Activated T-helper 1 cell treated with anti-CD3 and anti-CD28 coated beads, Interleukin-12 subunit alpha, Interleukin-12 subunit beta, Interleukin-2, Interleukin-4 antibody, amounts not matched to agents 30 ng/mL and 10 ng/mL and 1 ng/mL, durations not matched to agents 14 hours and 24 hours and 36 hours (primary cell): ENCODE data around the gene SPG7. TPM values are rescaled to one million over a fixed set of nuclear protein-coding genes. Genes with fewer than 3 reads are reported as not detected.

Experiments
- DNase-seq: peaks from one replicate; pipeline ENCODE4 v3.0.0; 2021; ENCODE audit warnings: low spot score
- H3K27ac Mint-ChIP-seq: one replicate; pipeline ENCODE4 v1.8.0; 2021; ENCODE audit warnings: mild to moderate bottlenecking, mixed read lengths
- H3K27me3 Mint-ChIP-seq: one replicate; pipeline ENCODE4 v1.8.0; 2022; ENCODE audit warnings: mild to moderate bottlenecking, moderate library complexity, mixed read lengths; ENCODE audit not compliant: insufficient read depth
- H3K36me3 Mint-ChIP-seq: one replicate; pipeline ENCODE4 v1.8.0; 2021; ENCODE audit warnings: low read depth, mixed read lengths
- H3K4me1 Mint-ChIP-seq: one replicate; pipeline ENCODE4 v1.8.0; 2021; ENCODE audit warnings: low read depth, mixed read lengths
- H3K4me3 Mint-ChIP-seq: one replicate; pipeline ENCODE4 v1.8.0; 2021; ENCODE audit warnings: mild to moderate bottlenecking, moderate library complexity, mixed read lengths
- H3K9me3 Mint-ChIP-seq: one replicate; pipeline ENCODE4 v1.8.0; 2021; ENCODE audit warnings: mixed read lengths
- intact Hi-C: fragments of 100-400 bp; cut with micrococcal nuclease; formaldehyde crosslinking; loops from one replicate; pipeline ENCODE4 v1.15.1; 2024
- total RNA-seq: library from RNA; stranded (reverse); gene quantifications from 2 replicates; pipeline ENCODE4 v1.2.3, GENCODE V29; 2022

The SPG7 gene
- total RNA-seq, 1 donor from 2014 or later, result 106 TPM

GRCh38 chr16:89575247-89576152, 67.3 kb downstream of the SPG7 start, which contains the start of gene CPNE7:
Gene CPNE7 (plus strand): TSS chr16:89575758. CDS start chr16:89575898, 140 bp downstream.
- peak within 1 kb of the TSS; percentile 39 for H3K4me3 Mint-ChIP-seq
- no peaks in the 10 kb centered on the region for H3K36me3 Mint-ChIP-seq
- peaks cover 10% of the 10 kb centered on the region for H3K4me1 Mint-ChIP-seq
- H3K27me3 Mint-ChIP-seq, result peaks cover 26% of the 10 kb centered on the region
- intact Hi-C loops, result loop anchor here (1.0 kb wide), 1 partner anchor 12 kb away; no protein-coding TSS in a partner anchor
- H3K9me3 Mint-ChIP-seq, result no peaks in the 10 kb centered on the region
- no peak within 1 kb of the TSS for H3K27ac Mint-ChIP-seq
- DNase-seq, result no peak

DNA sequence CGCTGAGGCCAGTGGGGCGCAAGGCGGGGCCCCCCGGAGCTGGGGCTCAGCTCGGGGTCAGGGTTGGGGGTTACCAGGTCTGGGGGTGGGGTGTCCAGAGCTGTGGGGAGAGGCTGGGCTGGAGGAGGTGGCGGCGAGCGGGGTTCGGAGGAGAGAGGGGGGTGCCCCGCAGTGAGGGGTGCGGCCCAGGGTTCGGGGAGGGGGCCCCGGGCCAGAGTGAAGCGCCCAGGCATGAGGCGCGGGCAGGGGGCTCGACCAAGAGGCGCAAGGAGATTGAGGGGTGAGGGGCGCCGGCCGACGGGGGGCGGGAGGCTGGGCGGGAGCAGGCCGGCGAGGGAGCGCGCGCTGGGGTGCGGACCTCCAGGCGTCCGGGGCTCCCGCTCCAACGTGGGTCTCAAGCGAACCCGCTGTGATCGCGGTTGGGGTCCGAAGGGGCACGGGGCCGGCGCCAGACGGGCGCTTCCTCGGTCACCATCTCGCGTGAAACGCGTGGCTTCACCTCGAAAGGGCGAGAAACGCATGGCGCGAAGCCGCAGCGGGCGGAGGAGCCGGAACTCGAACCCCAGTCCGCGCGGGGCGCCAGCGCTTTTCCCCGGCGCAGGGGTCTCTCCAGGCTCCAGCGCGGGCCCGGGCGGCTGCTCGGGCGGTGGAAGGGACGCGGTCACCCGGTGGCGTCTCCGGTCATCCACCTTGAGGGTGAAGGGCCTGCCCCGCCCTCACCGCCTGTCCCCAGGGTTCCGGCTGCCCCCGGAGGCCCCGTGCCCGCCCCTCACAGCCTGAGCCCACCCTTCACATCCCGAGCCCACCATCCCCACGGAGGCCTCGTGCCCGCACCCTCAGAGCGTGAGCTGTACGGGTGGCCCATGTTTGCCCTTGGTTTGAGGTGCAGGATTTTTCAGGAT, 68.2 kb downstream of the SPG7 start:
- DNase-seq, result no peak
- peaks cover 26% of the 10 kb centered on the region for H3K27me3 Mint-ChIP-seq
- no peak overlapping the region for H3K27ac Mint-ChIP-seq
- H3K36me3 Mint-ChIP-seq, result no peaks in the 10 kb centered on the region
- no peak overlapping the region for H3K4me3 Mint-ChIP-seq
- intact Hi-C loops, result no loop called here
- H3K4me1 Mint-ChIP-seq, result peaks cover 10% of the 10 kb centered on the region
- no peaks in the 10 kb centered on the region for H3K9me3 Mint-ChIP-seq

- H3K4me3 Mint-ChIP-seq, result peak overlapping the region; percentile 42
- intact Hi-C loops, result no loop called here
- peaks cover 5% of the 10 kb centered on the region for H3K4me1 Mint-ChIP-seq
- no peak for DNase-seq
- no peaks in the 10 kb centered on the region for H3K36me3 Mint-ChIP-seq
- H3K27ac Mint-ChIP-seq, result no peak overlapping the region
- H3K9me3 Mint-ChIP-seq, result no peaks in the 10 kb centered on the region
- H3K27me3 Mint-ChIP-seq, result peaks cover 21% of the 10 kb centered on the region
Measured at GRCh38 chr16:89577055-89577759, 69.0 kb downstream of the SPG7 start.

DNA sequence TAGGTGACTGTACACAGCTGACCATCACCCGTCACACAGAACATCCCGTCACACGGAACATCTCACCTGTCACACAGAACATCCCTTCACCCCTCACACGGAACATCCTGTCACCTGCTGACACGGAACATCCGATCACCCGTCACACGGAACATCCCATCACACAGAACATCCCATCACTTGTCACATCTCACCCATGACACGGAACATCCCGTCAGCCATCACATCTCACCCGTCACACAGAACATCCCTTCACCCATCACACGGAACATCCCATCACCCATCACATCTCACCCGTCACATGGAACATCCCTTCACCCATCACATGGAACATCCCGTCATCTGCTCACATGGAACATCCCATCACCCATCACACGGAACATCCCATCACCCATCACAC, 71.1 kb downstream of the SPG7 start:
- no peak for DNase-seq
- Mint-ChIP-seq H3K4me1 (no peaks in the 10 kb centered on the region), H3K36me3 (no peaks in the 10 kb centered on the region), H3K4me3 (no peak overlapping the region), H3K9me3 (no peaks in the 10 kb centered on the region), H3K27me3 (peaks cover 10% of the 10 kb centered on the region), H3K27ac (no peak overlapping the region)
- intact Hi-C loops, result no loop called here

GRCh38 chr16:89581045-89581695, 73.0 kb downstream of the SPG7 start:
- Mint-ChIP-seq H3K27ac (no peak overlapping the region), H3K36me3 (no peaks in the 10 kb centered on the region), H3K4me1 (no peaks in the 10 kb centered on the region), H3K9me3 (no peaks in the 10 kb centered on the region), H3K4me3 (no peak overlapping the region), H3K27me3 (peaks cover 10% of the 10 kb centered on the region)
- intact Hi-C loops, result no loop called here
- no peak for DNase-seq

DNA sequence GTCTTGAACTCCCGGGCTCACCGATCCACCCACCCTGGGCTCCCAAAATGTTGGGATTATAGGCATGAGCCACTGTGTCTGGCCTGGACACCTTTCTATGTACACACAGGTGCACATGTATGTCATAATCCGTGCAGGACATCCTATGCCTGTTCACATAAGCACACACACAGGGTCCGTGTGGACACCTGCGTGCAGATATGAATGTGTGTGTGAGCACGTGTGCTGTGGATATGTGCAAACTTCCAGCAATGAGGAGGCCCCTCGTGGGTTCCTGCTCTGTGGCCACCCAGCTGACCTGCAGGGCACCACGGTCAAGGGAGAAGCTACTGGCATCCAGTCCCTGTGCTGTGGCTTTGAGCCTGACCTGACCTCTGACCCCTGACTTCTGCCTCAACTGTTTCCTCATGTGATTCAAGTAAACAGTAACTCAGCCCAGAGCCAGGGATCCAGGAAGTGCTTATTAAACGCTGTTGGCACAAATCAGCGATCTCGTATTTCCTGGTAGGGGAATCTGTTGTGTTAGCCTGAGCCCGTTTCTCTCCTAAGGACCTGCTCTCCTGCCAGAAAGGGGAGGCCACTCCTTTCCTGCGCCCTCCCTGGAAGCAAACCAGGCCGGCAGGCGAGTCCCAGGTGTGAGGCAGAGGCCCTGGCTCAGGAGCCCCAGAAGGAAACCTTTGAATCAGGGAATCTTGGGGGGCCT, 73.8 kb downstream of the SPG7 start:
- Mint-ChIP-seq H3K4me3 (no peak overlapping the region), H3K4me1 (no peaks in the 10 kb centered on the region), H3K9me3 (no peaks in the 10 kb centered on the region), H3K36me3 (no peaks in the 10 kb centered on the region), H3K27ac (no peak overlapping the region), H3K27me3 (peaks cover 7% of the 10 kb centered on the region)
- no peak for DNase-seq
- intact Hi-C loops, result no loop called here

GRCh38 chr16:89582614-89583196, 74.5 kb downstream of the SPG7 start:
- no peak for DNase-seq
- H3K36me3 Mint-ChIP-seq, result no peaks in the 10 kb centered on the region
- no peak overlapping the region for H3K27ac Mint-ChIP-seq
- H3K9me3 Mint-ChIP-seq, result no peaks in the 10 kb centered on the region
- no peak overlapping the region for H3K4me3 Mint-ChIP-seq
- peaks cover 4% of the 10 kb centered on the region for H3K27me3 Mint-ChIP-seq
- intact Hi-C loops, result no loop called here
- no peaks in the 10 kb centered on the region for H3K4me1 Mint-ChIP-seq

DNA sequence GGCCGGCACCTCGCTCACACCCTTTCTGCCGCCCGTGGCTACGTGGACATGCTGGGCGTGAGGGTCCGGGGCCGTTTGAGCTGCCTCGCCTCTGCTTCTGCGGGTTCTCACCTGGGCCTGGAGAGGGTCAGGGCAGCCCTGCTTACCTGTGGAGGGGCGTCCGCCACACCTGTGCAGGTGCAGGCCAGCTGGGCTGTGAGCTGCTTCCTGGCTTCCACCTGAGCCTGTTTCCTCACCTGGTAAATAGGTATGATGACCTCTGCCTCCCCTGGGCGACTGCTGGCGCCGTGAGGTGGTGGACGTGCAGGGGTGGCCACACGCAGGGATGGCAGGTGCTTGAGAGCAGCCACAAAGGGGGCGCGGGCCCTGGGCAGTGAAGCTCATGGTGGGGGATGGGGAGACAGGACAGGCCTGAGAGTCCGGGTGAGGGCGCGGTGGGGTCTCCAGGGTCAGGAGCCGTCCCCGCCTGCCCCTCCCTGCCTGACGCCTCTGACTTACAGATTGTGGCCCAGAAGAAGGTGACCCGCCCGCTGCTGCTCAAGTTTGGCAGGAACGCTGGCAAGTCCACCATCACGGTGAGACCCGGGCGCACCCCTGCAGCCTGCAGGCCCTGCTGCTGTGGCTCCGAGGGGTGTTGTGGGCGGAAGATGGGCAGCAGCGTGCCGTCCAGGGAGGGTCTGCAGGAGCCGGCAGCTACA, 75.1 kb downstream of the SPG7 start:
- H3K9me3 Mint-ChIP-seq, result no peaks in the 10 kb centered on the region
- no peaks in the 10 kb centered on the region for H3K4me1 Mint-ChIP-seq
- intact Hi-C loops, result no loop called here
- H3K36me3 Mint-ChIP-seq, result no peaks in the 10 kb centered on the region
- DNase-seq, result no peak
- no peak overlapping the region for H3K4me3 Mint-ChIP-seq
- H3K27me3 Mint-ChIP-seq, result peaks cover under 1% of the 10 kb centered on the region
- H3K27ac Mint-ChIP-seq, result no peak overlapping the region

GRCh38 chr16:89583895-89584644, 75.9 kb downstream of the SPG7 start:
- Mint-ChIP-seq H3K27ac (no peak overlapping the region), H3K4me1 (no peaks in the 10 kb centered on the region), H3K4me3 (no peak overlapping the region), H3K36me3 (no peaks in the 10 kb centered on the region), H3K9me3 (no peaks in the 10 kb centered on the region), H3K27me3 (no peaks in the 10 kb centered on the region)
- intact Hi-C loops, result no loop called here
- no peak for DNase-seq

DNA sequence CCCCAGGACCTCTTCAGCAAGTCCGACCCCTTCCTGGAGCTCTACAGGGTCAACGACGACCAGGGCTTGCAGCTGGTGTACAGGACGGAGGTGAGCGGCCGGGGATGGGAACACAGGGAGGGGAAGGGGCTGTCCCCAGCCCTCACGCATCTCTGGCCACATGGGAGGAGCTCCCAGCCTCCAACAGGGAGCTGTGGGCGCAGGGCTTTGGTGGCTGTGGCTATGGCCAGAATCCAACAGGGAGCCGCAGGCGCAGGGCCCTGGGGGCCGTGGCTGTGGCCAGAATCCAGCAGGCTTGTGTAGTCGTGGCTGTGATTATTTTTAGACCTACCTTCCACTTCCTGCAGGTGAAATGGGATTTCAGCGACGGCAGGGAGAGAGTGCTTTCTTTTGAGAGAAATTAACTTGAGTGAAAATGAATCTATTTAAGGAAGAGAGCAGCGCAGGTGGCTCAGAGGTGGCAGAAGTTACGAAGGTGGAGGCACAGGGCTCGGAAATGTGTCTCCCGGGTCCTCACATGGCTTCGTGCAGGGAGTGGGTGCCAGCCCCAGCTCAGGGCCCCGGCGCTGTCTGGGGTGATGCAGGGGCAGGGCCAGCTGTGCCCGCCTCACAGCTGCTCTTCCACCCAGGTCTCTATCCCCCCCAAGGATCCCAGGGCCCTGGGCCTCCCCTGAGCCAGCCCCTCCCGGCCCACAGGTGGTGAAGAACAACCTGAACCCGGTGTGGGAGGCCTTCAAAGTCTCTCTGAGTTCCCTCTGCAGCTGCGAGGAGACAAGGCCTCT, 76.8 kb downstream of the SPG7 start:
- intact Hi-C loops, result no loop called here
- H3K9me3 Mint-ChIP-seq, result no peaks in the 10 kb centered on the region
- no peak for DNase-seq
- no peak overlapping the region for H3K4me3 Mint-ChIP-seq
- H3K36me3 Mint-ChIP-seq, result no peaks in the 10 kb centered on the region
- H3K4me1 Mint-ChIP-seq, result no peaks in the 10 kb centered on the region
- H3K27ac Mint-ChIP-seq, result no peak overlapping the region
- no peaks in the 10 kb centered on the region for H3K27me3 Mint-ChIP-seq
